WI38 (cell line): ENCODE data around the gene ACTL10.

Experiments
- H3K4me3 ChIP-seq: 2 replicates; pipeline ENCODE4 v1.5.1; 2011; ENCODE audit warnings: low read depth, mild to moderate bottlenecking, control low read depth, low read length
- CTCF ChIP-seq: IDR thresholded peaks from 2 replicates; pipeline ENCODE4 v1.5.1; 2012; ENCODE audit warnings: low read depth, mild to moderate bottlenecking, control low read depth, low read length

The ACTL10 gene

GRCh38 chr20:33687993-33688937, 21.5 kb downstream of the ACTL10 start:
- no peak for TF ChIP-seq CTCF

DNA sequence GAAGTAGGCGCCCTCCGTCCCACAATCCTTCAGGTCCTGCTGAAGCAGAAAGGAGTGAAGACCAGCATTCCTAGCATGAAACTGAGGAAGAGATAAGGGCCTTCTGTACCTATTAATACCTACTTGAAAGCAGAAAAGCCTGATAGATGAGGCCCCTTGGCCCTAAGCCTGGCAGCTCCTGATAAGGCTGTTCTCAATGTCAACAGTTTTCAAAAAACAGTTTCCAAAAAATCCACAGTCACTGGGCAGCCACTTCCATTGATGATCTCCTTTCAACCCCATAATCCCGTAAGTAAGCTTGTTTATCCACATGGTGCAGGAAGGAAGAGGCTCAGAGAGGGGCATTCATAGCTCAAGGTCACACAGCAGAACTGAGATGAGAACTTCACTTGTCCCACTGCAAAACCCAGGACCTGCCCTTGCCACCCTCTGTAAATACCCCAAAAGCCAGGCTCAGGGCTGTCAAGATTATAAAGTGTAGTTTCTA, 22.2 kb downstream of the ACTL10 start:
- no peak overlapping the region for H3K4me3 ChIP-seq
- no peak for TF ChIP-seq CTCF

More at GRCh38 chr20:33687993-33688937, 21.5 kb downstream of the ACTL10 start:
- H3K4me3 ChIP-seq: no peak overlapping the region

GRCh38 chr20:33689493-33689892, 22.8 kb downstream of the ACTL10 start:
- TF ChIP-seq CTCF: no peak
- H3K4me3 ChIP-seq: no peak overlapping the region

GRCh38 chr20:33689973-33690372, 23.2 kb downstream of the ACTL10 start:
- no peak for TF ChIP-seq CTCF
- H3K4me3 ChIP-seq: no peak overlapping the region

DNA sequence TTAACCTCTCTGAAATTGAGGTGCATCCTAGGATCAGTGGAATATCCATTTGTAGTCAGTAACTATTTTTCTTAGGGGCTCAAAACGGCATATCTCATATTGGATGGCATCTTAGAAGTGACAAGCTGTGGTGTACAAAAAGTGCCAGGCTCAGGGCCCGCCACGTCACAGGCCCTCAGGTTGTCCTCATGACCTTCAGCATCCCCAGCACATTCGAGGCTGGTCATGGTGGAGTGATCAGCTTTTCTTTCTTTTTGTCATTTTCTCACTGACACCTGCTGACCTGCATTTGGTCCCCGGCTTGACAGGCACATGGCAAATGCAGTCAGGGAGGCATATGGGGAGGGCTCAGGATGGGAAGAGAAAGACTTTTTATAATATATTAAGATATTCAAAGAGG, 26.5 kb downstream of the ACTL10 start:
- no peak for TF ChIP-seq CTCF
- H3K4me3 ChIP-seq: no peak overlapping the region

DNA sequence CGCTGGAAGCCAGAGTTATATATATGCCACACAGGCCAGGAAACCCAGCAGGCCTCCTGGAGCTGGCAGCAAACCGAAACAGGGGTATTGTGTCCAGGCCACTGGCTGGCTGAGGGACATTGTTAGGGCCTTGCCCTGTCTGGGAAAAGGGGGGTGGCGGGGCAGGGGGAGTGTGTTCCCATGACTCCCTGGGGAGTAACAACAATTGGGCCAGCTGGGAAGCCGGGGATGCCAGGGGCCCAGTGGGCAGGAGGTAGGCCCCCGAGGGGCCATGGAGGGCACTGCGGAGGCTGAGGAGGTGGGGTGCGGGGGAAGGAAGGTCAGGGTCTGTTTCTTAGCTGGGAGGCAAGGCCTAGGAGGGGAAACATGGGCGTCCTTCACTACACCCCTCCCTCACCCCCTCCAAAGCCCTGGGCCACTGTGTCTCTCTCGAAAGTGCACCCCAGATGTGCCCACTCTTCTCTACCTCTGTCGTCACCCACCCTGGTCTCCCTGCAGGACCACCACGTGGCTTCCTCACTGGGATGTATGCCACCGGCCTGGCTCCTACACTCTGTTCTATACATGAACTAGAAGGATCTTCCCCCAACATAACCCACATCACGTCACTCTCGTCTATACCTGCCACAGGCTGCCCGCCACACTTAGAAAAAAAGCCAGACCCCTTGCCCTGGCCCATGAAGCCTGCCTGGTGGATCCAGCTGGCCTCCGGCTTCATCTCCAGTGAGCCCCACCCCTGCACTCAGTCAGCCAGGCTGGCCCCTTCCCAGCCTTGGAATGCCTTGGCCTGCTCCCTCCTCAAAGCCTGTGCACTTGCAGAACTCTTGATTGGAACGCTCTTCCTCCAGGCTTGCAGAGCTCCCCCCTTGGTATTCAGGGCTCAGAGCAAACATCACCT, 27.2 kb downstream of the ACTL10 start:
- TF ChIP-seq CTCF: no peak

More for the DNA sequence above, 27.2 kb downstream of the ACTL10 start:
- no peak overlapping the region for H3K4me3 ChIP-seq
